H9 (cell line): ENCODE data around the gene CFAP141. TPM values are rescaled to one million over a fixed set of nuclear protein-coding genes. Genes with fewer than 3 reads are reported as not detected.

Experiments used
- DNase-seq: peaks from one replicate; pipeline ENCODE4 v3.0.0-alpha.2; 2017
- H2AFZ ChIP-seq: one replicate; pipeline ENCODE4 v1.6.1; 2013; ENCODE audit warnings: mild to moderate bottlenecking, low read length, control low read depth, moderate library complexity
- H2AK5ac ChIP-seq: 2 replicates; pipeline ENCODE4 v1.6.1; 2013; ENCODE audit warnings: low read length, control low read depth, mixed read lengths; ENCODE audit not compliant: insufficient read length
- H2BK120ac ChIP-seq: one replicate; pipeline ENCODE4 v1.6.1; 2013; ENCODE audit warnings: low read depth, mild to moderate bottlenecking, low read length, control low read depth, inconsistent platforms; ENCODE audit not compliant: poor library complexity, severe bottlenecking
- H2BK12ac ChIP-seq: 2 replicates; pipeline ENCODE4 v1.6.1; 2013; ENCODE audit warnings: low read length, control low read depth, mixed read lengths, low read depth; ENCODE audit not compliant: insufficient read length
- H2BK15ac ChIP-seq: 2 replicates; pipeline ENCODE4 v1.6.1; 2013; ENCODE audit warnings: low read depth, low read length, control low read depth
- H2BK20ac ChIP-seq: one replicate; pipeline ENCODE4 v1.6.1; 2013; ENCODE audit warnings: low read depth, mild to moderate bottlenecking, low read length, control low read depth, inconsistent platforms; ENCODE audit not compliant: poor library complexity, severe bottlenecking
- H2BK5ac ChIP-seq: 2 replicates; pipeline ENCODE4 v1.6.1; 2013; ENCODE audit warnings: low read length, control low read depth, mixed read lengths; ENCODE audit not compliant: insufficient read length
- H3K14ac ChIP-seq: 2 replicates; pipeline ENCODE4 v1.6.1; 2013; ENCODE audit warnings: low read length, control low read depth; ENCODE audit not compliant: insufficient read depth
- H3K18ac ChIP-seq: 2 replicates; pipeline ENCODE4 v1.6.1; 2013; ENCODE audit warnings: low read depth, mild to moderate bottlenecking, mixed read lengths, low read length, control low read depth; ENCODE audit not compliant: insufficient read length
- H3K23ac ChIP-seq: 2 replicates; pipeline ENCODE4 v1.6.1; 2013; ENCODE audit warnings: low read length, control low read depth, mixed read lengths, low read depth; ENCODE audit not compliant: insufficient read length
- H3K23me2 ChIP-seq: 2 replicates; pipeline ENCODE4 v1.6.1; 2013; ENCODE audit warnings: low read depth, mild to moderate bottlenecking, mixed read lengths, low read length, control low read depth; ENCODE audit not compliant: insufficient read length, poor library complexity, severe bottlenecking
- H3K27ac ChIP-seq: 2 replicates; pipeline ENCODE4 v1.5.1; 2013; ENCODE audit warnings: low read length, control low read depth, mixed read lengths, low read depth; ENCODE audit not compliant: insufficient read length
- H3K27me3 ChIP-seq: 2 replicates; pipeline ENCODE4 v1.6.1; 2013; ENCODE audit warnings: low read length, control low read depth, inconsistent platforms; ENCODE audit not compliant: insufficient read depth
- H3K4ac ChIP-seq: 2 replicates; pipeline ENCODE4 v1.6.1; 2013; ENCODE audit warnings: low read depth, mild to moderate bottlenecking, control low read depth, inconsistent platforms, low read length, moderate library complexity
- H3K4me1 ChIP-seq: 2 replicates; pipeline ENCODE4 v1.6.1; 2013; ENCODE audit warnings: low read length, control low read depth, inconsistent platforms; ENCODE audit not compliant: insufficient read depth
- H3K4me2 ChIP-seq: 2 replicates; pipeline ENCODE4 v1.6.1; 2013; ENCODE audit warnings: low read length, control low read depth, mixed read lengths; ENCODE audit not compliant: insufficient read length, insufficient read depth
- H3K56ac ChIP-seq: 2 replicates; pipeline ENCODE4 v1.6.1; 2013; ENCODE audit warnings: low read depth, mild to moderate bottlenecking, mixed read lengths, low read length, control low read depth; ENCODE audit not compliant: insufficient read length
- H3K79me1 ChIP-seq: 2 replicates; pipeline ENCODE4 v1.6.1; 2013; ENCODE audit warnings: low read depth, mild to moderate bottlenecking, moderate library complexity, low read length, control low read depth, inconsistent platforms; ENCODE audit not compliant: insufficient read depth, poor library complexity, severe bottlenecking
- H3K79me2 ChIP-seq: 2 replicates; pipeline ENCODE4 v1.6.1; 2013; ENCODE audit warnings: low read length, control low read depth, inconsistent platforms; ENCODE audit not compliant: insufficient read depth
- H3K9ac ChIP-seq: 2 replicates; pipeline ENCODE4 v1.6.1; 2013; ENCODE audit warnings: low read length, control low read depth, mixed read lengths; ENCODE audit not compliant: insufficient read length; ENCODE audit errors: extremely low read depth
- H3K9me3 ChIP-seq: one replicate; pipeline ENCODE4 v1.6.1; 2013; ENCODE audit warnings: low read depth, low read length, inconsistent platforms; ENCODE audit not compliant: control insufficient read depth
- H3T11ph ChIP-seq: one replicate; pipeline ENCODE4 v1.6.1; 2013; ENCODE audit warnings: mild to moderate bottlenecking, low read length, control low read depth, inconsistent platforms
- H4K20me1 ChIP-seq: one replicate; pipeline ENCODE4 v1.6.1; 2013; ENCODE audit not compliant: control insufficient read depth, insufficient read length, insufficient read depth
- H4K5ac ChIP-seq: 2 replicates; pipeline ENCODE4 v1.6.1; 2013; ENCODE audit warnings: low read depth, mild to moderate bottlenecking, mixed read lengths, low read length, control low read depth; ENCODE audit not compliant: insufficient read length
- H4K8ac ChIP-seq: replicated peaks from 2 replicates; pipeline ENCODE4 v1.6.1; 2013; ENCODE audit warnings: low read length, control low read depth, mixed read lengths, low read depth; ENCODE audit not compliant: insufficient read length
- H4K91ac ChIP-seq: 2 replicates; pipeline ENCODE4 v1.6.1; 2013; ENCODE audit warnings: low read depth, mild to moderate bottlenecking, moderate library complexity, mixed read lengths, low read length, control low read depth; ENCODE audit not compliant: insufficient read length
- H3K27ac Mint-ChIP-seq, 3 experiments: 2 replicates in 2 of 3; 3 replicates in 1 of 3; pipeline ENCODE4 v1.8.0; 2020 to 2021; ENCODE audit warnings: mixed read lengths in 3 of 3, mild to moderate bottlenecking in 1 of 3, moderate library complexity in 1 of 3
- H3K27me3 Mint-ChIP-seq: 2 replicates; pipeline ENCODE4 v1.8.0; 2021; ENCODE audit warnings: low read depth, mild to moderate bottlenecking, moderate library complexity, mixed read lengths
- H3K36me3 Mint-ChIP-seq, 3 experiments: 2 replicates in 2 of 3; 3 replicates in 1 of 3; pipeline ENCODE4 v1.8.0; 2020 to 2021; ENCODE audit warnings: low read depth in 3 of 3, mixed read lengths in 3 of 3; ENCODE audit not compliant: insufficient read depth in 1 of 3
- H3K4me1 Mint-ChIP-seq, 2 experiments: 2 replicates each; pipeline ENCODE4 v1.8.0; 2020; ENCODE audit warnings: mixed read lengths in 2 of 2
- H3K4me3 Mint-ChIP-seq, 2 experiments: 2 replicates in 1 of 2; 3 replicates in 1 of 2; pipeline ENCODE4 v1.8.0; 2020 to 2021; ENCODE audit warnings: mild to moderate bottlenecking in 2 of 2, mixed read lengths in 2 of 2, moderate library complexity in 1 of 2
- H3K9me3 Mint-ChIP-seq, 2 experiments: 2 replicates in 1 of 2; 3 replicates in 1 of 2; pipeline ENCODE4 v1.8.0; 2020; ENCODE audit warnings: mild to moderate bottlenecking in 2 of 2, mixed read lengths in 2 of 2, moderate library complexity in 1 of 2
- CTCF ChIP-seq: fragments of 200-600 bp; sonication (generic); conservative IDR thresholded peaks from 3 replicates; pipeline ENCODE4 v1.8.0; 2021; ENCODE audit warnings: antibody characterized with exemption, mild to moderate bottlenecking
- WGBS: extraction: QIAGEN DNeasy Blood & Tissue Kit; methylation state at CpG from one replicate; pipeline ENCODE4 v1.1.7; 2013; ENCODE audit warnings: missing lambda C conversion rate, low lambda C conversion rate, mixed read lengths; ENCODE audit not compliant: insufficient read length; ENCODE audit errors: extremely low coverage; 5-methylcytosine and 5-hydroxymethylcytosine counted together
- total RNA-seq: library from RNA; stranded (reverse); gene quantifications from 2 replicates; pipeline ENCODE4 v1.2.1, GENCODE V29; 2021

CFAP141 gene
- total RNA-seq, 1 experiment from 2014 or later, result not detected

GRCh38 chr1:154186177-154186576 lies 20.0 kb downstream of the CFAP141 start:
- Histone ChIP-seq H2BK20ac (no peak overlapping the region), H3K27me3 (no peaks in the 10 kb centered on the region; the same call in 1 of the 2 replicates), H3K9me3 (no peaks in the 10 kb centered on the region), H3K23ac (no peak overlapping the region), H4K8ac (no peak overlapping the region), H2BK5ac (no peak overlapping the region), H3K27ac (peak overlapping the region; percentile 90), H3K23me2 (peaks cover 9% of the 10 kb centered on the region), H3K4me2 (peak overlapping the region; percentile 5), H3K18ac (no peak overlapping the region), H2AK5ac (no peak overlapping the region), H2BK12ac (no peak overlapping the region), H3K4ac (no peak overlapping the region), H4K20me1 (no peaks in the 10 kb centered on the region), H2AFZ (no peak overlapping the region), H3K56ac (no peak overlapping the region), H3K79me2 (peaks cover 14% of the 10 kb centered on the region), H4K91ac (no peak overlapping the region), H3T11ph (no peak overlapping the region), H2BK15ac (no peak overlapping the region), H3K79me1 (no peaks in the 10 kb centered on the region), H2BK120ac (no peak overlapping the region), H3K14ac (no peak overlapping the region), H4K5ac (no peak overlapping the region), H3K9ac (no peak overlapping the region), H3K4me1 (peaks cover 10% of the 10 kb centered on the region; the same call in 1 of the 2 replicates)
- peak; percentile 73 for TF ChIP-seq CTCF
- Mint-ChIP-seq H3K4me1 (peaks cover 43 to 56% of the 10 kb centered on the region in 2 experiments), H3K36me3 (peaks cover 11 to 12% (median 12%) of the 10 kb centered on the region in 3 experiments), H3K4me3 (peak overlapping the region; percentile 21 to 66; a peak in 4 of 5 replicates), H3K27ac (peak overlapping the region; percentile 23 to 95 (median 87); a peak in 4 of 7 replicates), H3K9me3 (no peaks in the 10 kb centered on the region; a peak in 2 of 5 replicates), H3K27me3 (peaks cover 4% of the 10 kb centered on the region)
- WGBS, result no CpG with 5 or more reads among the region's 1 CpG
- peak; percentile 72 for DNase-seq
